Stimulated activated CD4-positive, alpha-beta T cell treated with anti-CD3 and anti-CD28 coated beads, Interleukin-4, amount 100 ng/mL, for 24 hours (primary cell): Measurements from ENCODE around the gene OTX1.
"Not testable (repeated sequence)": the region's sequence is repeated elsewhere in the genome, so short reads cannot be mapped to it uniquely, and the experiment has no call there.

ENCODE experiments used
- DNase-seq: peaks from one replicate; pipeline ENCODE4 v3.0.0-alpha.2; 2020

Gene OTX1

DNA sequence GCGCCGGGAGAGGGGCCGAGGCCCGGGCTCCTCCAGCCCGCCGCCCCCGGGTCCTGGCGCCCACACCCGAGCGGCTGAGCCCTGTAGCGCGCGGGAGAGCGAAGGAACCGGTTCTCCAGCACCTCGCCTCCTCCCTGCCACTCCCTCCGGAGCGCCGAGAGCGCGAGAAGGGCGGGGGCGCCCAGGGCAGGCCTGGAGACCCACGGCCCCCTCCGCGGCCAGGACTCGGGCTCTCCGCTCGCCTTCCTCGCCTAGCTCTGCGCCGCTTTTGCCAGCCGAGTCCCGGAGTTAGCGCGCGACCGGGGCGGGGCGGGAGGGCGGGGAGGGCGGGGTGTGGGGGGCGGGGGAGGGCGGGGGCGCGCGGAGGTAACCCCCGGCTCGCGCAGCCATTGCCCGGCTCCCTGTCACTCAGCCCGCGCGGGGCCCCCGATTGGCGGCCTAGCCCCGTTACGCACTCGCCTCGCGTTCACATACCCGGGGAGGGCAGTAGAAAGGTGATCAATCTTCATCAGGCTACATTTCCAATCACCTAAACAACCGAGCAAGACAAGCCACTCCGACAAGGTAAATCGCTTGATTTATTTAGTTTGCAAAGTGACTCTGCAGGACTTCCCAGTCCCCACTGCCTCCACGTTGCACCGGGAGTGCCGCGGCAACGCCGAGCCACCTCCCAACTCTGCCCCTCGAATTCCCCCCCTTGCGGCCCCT, at the start of gene OTX1:
Gene OTX1, plus strand, starts transcription at position 497 of the 708 bp plus-strand sequence. CDS start 2,161 bp downstream, outside the sequence.
- peak; percentile 47 for DNase-seq

DNA sequence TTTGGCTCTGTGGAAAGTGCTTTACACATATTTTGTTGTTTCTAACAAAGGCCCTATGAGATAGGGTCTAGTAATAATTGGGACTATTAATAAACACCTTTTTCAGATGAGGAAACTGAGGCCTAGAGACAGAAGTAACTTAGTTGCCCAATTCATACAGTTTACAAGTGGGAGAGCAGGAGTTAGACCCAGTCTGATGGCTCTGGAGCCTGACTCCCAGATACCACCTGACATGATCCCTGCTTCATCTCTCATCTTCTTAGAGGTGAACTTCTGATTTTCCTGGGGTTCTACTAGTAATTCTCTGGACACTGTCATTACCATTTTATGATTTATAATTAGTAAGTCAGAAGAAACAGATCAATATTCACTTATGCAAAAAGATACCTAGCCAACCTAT, 49.1 kb upstream of the OTX1 start:
- no peak for DNase-seq

DNA sequence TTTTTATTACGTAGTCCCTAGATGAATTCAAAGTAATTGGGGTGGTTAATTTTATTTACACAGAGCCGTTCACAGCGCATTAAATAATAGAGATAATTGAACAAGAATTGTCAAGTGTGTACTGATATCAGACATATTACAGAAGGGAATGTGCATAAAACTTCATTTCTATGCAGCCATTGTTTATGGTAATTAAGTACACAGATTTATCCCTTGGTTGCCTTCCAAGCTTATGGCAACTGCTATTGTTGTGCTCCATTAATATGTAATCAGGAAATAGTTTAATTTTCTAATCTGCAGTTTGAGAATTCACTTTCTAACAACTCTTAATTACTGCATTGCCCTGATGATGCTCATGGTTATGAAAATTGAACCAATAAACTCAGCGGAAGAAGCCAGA, 47.3 kb upstream of the OTX1 start:
- DNase-seq = no peak

DNA sequence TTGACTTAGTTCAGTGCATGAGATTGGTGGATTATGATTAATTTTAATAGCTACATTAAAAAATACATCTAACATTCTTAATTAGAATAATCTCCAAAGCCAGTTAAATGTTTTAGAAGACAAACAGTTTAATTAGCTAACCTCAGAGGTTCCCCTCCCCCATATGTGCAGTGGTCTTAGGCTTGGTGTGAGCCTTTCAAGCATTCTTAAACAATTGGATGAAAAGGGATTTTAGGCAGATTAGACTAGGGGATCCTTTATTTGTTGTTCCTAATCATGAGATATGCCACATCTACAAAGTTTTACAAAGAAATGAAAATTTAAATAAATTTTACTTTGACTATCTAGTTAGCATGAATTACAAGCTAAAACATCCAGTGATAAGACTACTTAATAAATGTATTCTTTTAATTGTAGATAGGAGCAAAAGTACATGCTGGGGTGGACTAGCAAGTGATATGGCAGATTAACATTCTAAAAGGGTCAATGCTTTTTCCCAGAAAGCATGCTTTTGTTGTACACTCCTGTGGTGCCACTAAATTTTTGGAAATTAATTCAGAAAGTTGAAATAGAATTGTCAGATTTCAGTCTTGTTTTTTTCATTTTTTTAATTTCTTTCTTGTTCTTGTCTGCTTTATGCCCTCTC, 42.7 kb upstream of the OTX1 start:
- no peak for DNase-seq

DNA sequence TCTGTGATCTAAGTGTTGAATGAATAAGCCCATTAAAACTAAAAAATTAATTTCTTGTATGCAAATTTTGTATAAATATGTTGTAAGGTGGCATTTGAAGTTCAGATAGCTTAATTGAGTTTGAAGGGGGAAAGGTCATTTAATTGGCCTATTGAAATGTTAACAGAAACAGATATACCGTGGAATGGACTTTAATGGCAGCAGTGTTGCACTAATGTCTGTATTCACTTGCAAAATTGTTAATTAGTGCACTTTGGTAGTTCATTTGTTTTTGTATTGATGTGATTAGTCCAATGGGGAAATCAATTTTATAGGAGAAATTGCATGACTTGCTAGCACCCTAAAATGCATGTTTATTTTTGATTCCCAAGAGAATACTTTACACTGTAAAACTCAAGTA, 41.8 kb upstream of the OTX1 start:
- no peak for DNase-seq

DNA sequence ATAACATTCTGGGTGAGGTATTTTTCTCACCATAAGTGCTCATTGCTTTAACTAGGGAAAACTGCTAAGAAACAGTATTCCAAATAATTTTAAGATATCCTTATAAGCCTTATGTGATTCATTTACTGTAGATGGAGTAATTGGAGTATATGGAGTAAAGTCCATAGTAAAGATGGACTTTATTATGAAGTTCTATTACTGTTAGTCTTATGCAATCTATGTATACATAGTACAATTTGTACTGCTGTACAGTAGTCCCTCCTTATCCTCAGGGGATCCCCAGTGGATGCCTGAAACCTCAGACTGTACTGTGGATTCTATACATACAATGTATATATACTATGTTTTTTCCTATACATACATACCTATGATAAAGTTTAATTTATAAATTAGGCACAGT, 41.1 kb upstream of the OTX1 start:
- no peak for DNase-seq

DNA sequence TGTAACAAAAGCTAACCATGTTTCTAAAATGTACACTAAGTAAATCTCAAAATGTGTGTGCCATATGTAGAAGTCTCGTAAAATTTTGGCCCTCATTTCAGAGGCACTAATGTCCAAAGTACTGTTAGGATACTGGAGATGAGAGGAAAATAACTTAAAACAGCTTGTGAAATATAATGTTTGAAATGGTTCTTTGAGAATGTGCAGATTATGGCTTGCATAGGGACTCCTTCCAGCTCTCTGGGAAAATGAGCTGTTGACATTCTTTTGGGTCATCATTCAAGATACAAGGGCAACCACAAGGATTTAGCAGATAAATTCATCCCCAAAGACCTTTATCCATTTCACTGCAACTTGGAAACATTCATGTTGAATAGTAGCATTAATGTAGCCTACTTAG, 38.1 kb upstream of the OTX1 start:
- no peak for DNase-seq

DNA sequence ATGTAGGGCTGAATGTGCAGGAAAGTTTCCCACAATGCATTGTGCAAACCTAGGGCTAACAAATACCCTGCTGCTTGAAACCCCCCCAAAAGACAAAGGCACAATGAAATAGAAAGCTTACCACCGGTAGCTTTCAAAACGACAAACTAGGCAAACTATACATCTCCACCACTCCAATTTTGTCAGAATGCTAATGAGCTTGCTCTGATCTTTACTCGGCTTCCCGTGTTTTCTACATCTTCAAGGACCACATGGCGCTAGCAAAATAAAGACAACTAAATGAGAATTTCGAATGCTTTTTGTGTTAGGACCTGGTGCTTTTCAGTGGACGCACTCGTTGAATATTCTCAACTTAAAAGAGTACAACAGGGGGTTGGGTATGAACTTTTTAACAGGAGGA, 37.2 kb upstream of the OTX1 start:
- DNase-seq = no peak

- no peak for DNase-seq
These were observed 35.2 kb upstream of the OTX1 start for GRCh38 chr2:63015389-63015788.

DNA sequence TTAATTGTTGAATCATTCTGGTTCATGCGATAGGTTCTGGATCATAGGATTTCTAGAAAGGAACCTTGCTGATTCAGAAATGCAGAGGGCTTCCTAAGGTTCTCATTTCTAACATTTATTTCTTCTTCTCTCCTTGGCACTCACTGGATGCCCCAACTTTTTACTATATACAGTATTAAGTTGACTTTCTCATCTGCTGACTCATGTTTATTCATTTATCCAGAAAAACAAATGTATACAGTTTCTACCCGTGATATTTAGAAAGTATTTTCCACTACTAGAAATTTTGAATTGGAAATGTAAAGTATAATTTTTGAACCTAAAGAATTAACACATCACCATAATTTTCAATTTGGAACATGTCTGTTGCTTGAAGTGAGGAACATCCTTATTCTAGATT, 32.2 kb upstream of the OTX1 start:
- no peak for DNase-seq

DNA sequence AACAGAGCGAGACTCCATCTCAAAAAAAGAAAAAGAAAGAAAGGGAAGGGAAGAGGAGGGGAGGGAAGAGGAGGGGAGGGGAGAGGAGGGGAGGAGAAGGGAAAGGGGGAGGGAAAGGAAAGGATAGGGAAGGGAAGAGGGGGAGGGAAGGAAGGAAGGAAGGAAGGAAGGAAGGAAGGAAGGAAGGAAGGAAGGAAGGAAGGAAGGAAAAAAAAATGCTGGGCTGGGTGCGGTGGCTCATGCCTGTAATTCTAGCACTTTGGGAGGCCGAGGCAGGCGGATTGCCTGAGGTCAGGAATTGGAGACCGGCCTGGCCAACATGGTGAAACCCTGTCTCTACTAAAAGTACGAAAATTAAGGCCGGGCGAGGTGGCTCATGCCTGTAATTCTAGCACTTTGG, 30.9 kb upstream of the OTX1 start:
- DNase-seq = not testable (repeated sequence)

DNA sequence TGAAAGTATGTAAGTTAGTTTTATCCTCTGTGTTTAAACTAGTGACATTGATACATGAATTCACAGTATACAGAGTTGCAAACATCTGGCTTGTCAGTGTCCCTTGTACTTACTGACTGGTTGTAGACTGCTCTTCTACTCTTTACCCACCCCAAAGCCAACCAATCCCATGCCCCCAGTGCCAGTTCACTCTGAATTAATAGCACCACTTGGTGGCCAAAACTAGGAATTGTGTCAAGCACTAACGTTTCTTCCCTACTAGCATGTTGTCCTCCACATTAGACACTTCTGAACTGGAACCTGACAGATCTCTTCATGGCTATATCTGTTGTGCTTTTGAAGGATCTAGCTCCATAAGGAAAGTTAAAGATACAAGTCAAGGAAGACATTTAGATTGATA, 27.2 kb upstream of the OTX1 start:
- DNase-seq = no peak

DNA sequence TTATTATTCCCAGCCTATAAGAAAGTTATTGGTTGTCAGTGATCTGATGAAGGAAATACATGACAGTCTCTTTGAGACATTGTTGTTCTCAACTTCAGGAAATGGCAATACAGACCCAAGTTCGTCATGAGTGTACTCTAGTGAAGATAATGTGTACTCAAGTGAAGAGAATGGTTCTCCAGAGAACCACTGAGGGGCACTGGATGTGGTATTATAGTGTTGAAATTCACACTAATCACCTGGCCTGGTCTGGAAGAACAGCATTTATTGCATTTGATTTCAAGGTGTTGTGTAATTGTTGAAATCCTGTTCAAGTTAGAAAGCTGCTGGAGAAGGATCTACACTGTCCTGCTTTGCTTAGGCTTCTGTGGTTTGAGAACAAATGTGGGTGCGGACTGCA, 23.4 kb upstream of the OTX1 start:
- DNase-seq = no peak

DNA sequence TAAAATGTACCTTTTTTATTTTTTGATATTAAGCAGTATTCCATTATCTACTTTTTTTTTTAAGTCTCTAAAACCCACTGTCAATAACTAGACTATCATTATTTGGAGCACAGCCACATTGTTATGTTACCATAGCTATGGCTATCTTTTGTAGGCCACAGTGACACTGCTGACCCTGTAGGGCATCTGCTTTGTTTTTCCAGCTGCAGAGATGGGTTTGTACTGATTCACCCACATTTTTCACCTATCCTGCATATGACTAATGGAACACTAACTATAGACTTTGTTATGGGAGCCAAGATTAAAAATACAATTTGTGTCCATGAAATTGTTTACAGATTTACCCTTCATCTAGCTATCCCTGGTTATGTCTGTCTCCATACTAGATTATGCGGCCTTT, 21.6 kb upstream of the OTX1 start:
- DNase-seq = no peak

GRCh38 chr2:63034526-63034925, 16.1 kb upstream of the OTX1 start:
- no peak for DNase-seq

DNA sequence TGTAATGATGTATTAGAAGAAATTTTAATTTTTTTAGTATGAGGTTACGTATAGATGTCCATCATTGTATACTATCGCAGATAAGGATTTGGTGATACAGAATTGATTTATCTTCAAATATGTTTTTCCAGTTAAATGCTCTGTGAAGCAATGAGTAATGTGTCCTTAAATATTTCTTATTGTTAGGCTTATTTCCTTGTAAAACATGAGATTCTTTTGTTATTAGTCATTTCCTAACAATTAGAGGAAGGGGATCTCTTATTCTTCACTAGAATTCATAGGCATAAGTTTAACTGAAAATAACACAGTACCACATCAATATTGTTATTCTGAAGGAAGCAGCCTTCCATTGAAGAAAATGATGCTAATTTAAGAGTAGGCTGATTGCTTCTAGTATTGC, 15.5 kb upstream of the OTX1 start:
- no peak for DNase-seq

DNA sequence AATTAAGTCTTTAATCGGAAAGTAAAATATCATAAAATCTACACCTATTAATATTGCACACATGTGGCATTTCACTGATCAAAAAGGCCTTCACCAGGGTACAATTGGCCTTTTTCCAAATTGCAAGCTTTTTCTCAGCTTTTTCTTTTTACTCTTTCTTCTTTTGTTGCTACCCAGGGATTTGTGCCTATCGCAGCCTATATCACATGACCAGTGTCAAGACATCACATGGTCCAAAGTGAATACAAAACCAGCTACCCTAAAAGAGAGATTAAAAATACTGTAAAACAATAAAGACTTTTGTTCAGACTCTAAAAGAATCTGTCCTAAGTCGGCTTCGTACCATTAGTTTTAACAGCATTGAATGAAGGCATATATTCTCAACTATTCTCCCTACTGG, 15.0 kb upstream of the OTX1 start:
- DNase-seq = no peak

DNA sequence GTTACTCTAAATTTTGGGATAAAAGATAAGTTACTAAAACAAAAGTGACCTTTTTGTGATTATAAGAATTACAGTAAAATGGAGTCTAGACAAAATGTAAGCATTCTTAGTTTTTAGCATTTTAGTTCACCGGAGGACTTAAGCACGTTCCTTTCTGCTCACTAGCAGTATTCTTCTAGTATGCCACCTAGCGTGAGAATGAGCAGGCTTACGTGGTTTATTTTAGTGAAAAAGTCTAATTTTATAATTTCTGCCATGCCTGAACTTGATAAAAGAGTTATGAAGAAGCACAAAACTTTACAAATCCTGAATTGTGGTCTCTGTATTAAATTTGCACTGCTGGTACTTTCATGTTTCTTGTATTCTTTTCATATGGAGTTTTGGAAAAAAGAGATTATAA, 12.6 kb upstream of the OTX1 start:
- DNase-seq = no peak

DNA sequence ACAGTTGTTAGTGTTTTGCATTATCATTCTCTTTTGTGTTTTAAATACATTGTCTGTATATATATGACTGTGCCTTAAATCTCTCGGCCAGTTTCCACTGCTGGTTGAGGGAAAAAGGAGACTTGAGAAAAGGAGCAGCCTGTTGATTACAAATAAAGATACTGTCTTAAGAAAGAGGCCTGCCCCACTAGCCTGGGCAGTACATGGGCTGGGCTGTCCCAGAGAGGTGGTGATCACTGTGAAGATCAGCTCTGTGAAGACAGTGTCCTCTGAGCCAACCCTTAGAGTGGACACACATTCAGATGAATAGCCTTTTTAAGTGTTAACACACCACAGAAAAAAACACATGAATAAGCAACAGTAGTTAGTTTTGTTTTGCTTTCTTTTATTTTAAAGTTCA, 10.0 kb upstream of the OTX1 start:
- DNase-seq = no peak

DNA sequence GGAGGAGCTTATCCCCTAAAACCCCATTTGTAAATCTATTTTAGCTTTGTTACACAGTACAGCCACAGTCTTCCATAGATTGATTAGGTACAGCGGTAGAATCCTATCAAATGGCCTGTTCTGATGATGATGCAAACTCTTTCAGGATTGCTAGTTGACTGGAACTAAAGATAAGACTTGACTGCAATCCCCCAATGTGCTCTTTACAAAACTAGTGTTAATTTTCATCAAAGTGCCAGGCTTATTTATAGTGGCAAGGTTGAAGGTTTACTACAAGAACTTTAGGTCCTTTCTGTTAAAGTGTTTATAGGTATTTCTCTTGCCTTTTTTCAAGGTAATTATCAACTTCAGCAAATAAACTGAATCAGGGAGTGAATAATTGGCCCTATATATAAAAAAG, 9.0 kb upstream of the OTX1 start:
- DNase-seq = no peak

DNA sequence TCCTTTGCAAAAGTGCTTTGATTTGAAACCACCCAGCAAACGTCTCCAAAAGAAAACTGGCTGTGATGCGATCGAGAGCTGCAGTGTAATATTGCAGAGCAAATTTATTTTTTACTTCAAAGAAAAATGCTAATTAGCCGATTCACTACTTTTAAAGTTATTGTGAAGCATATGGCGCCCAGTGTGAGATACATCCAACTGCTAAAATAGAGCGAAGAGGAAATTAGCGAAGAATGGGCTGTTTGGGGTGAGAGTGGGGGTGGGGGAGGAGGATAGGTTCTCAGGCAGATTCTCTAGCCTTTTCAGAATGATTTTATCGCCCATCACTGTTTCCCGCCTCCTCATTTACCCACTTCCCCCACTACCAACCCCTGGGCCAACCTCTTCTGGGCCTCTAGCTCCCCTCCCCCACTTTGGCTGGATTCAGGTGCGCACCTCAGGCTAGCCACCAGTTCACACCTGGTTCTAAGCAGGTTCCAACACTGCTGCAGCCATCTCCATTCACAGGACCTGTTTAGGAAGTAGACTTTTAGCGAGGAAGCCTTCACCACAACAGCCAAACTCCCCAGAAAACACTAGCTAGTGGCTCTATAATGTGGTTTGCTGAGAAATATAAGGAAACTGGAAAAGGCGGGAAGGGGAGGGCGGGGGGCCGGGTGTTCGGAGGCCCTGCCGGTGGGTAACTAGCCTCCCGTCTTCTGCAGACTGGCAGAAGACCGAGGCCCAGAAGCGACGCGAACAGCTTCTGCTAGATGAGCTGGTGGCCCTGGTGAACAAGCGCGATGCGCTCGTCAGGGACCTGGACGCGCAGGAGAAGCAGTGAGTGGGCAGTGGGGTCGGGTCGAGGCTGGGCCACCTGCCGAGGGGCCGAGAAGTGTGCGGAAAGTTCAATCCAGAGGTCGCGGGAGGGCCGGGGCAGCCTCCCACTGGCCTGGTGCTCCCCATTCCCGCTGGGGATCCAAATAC, 6.0 kb upstream of the OTX1 start:
- no peak for DNase-seq

DNA sequence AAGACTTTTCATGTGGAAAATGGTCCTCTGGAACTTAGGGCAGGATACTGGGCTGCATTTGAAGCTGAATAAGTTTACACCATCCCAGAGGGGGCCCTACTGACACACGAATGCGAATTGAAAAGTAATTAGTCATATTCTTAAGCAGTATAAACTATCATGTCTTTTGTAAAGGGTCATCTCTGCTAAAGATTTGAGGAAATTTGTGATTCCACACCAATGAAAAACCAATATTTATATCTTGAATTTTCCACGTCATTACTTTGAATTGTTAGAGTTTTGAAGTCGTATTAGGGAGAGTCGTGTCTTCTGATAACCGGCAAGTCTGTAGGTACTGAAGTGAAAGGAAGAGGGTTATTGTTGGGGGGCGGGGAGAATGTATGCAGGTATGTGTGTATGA, 4.1 kb upstream of the OTX1 start:
- DNase-seq = no peak

- no peak for DNase-seq
These were observed 3.7 kb upstream of the OTX1 start for GRCh38 chr2:63046961-63047320.
